ENCODE results near the gene SCAMP1. TPM values are rescaled to one million over a fixed set of nuclear protein-coding genes. Genes with fewer than 3 reads are reported as not detected.
"Not testable (repeated sequence)": the region's sequence is repeated elsewhere in the genome, so short reads cannot be mapped to it uniquely, and the experiment has no call there.

Gene SCAMP1
- total RNA-seq, 1 donor from 2014 or later, result 373 TPM

- no peak for DNase-seq
Observed at GRCh38 chr5:78430866-78431265, 70.4 kb downstream of the SCAMP1 start.

- no peak for DNase-seq
Observed at GRCh38 chr5:78433972-78434371, 73.6 kb downstream of the SCAMP1 start.

- no peak for DNase-seq
Observed at GRCh38 chr5:78447775-78448424, 87.5 kb downstream of the SCAMP1 start.

GRCh38 chr5:78449103-78449502 is 88.7 kb downstream of the SCAMP1 start:
- DNase-seq, result no peak

- DNase-seq, result not testable (repeated sequence)
Observed at GRCh38 chr5:78457507-78457906, 97.1 kb downstream of the SCAMP1 start.

GRCh38 chr5:78458843-78459242 is 98.4 kb downstream of the SCAMP1 start:
- DNase-seq, result no peak

GRCh38 chr5:78467140-78467539 is 106.7 kb downstream of the SCAMP1 start:
- DNase-seq, result no peak

GRCh38 chr5:78467752-78468357 is 107.4 kb downstream of the SCAMP1 start:
- DNase-seq, result no peak

- DNase-seq, result no peak
Observed at GRCh38 chr5:78471896-78472295, 111.5 kb downstream of the SCAMP1 start.

GRCh38 chr5:78472469-78473106 is 112.2 kb downstream of the SCAMP1 start:
- DNase-seq, result no peak

- DNase-seq, result no peak
Observed at GRCh38 chr5:78473751-78474150, 113.3 kb downstream of the SCAMP1 start.

- DNase-seq, result no peak
Observed at GRCh38 chr5:78475370-78475769, 115.0 kb downstream of the SCAMP1 start.

- DNase-seq, result no peak
Observed at GRCh38 chr5:78476795-78477194, 116.4 kb downstream of the SCAMP1 start.

- no peak for DNase-seq
Observed at GRCh38 chr5:78482948-78483347, 122.5 kb downstream of the SCAMP1 start.

GRCh38 chr5:78483809-78484521 is 123.5 kb downstream of the SCAMP1 start:
- DNase-seq, result no peak

- no peak for DNase-seq
Observed at GRCh38 chr5:78486218-78486617, 125.8 kb downstream of the SCAMP1 start.

- DNase-seq, result no peak
Observed at GRCh38 chr5:78487846-78488245, 127.4 kb downstream of the SCAMP1 start.

- DNase-seq, result no peak
Observed at GRCh38 chr5:78490709-78491485, 130.5 kb downstream of the SCAMP1 start.

GRCh38 chr5:78492224-78492623 is 131.8 kb downstream of the SCAMP1 start:
- DNase-seq, result no peak

- no peak for DNase-seq
Observed at GRCh38 chr5:78492650-78493049, 132.2 kb downstream of the SCAMP1 start.

GRCh38 chr5:78495800-78496199 is 135.4 kb downstream of the SCAMP1 start:
- no peak for DNase-seq

- DNase-seq, result no peak
Observed at GRCh38 chr5:78496373-78496772, 136.0 kb downstream of the SCAMP1 start.

Data from occipital lobe (tissue), 2 donors.